Lung microvascular endothelial cell (primary cell): ENCODE measurements around the gene HPSE2. TPM values are rescaled to one million over a fixed set of nuclear protein-coding genes. Genes with fewer than 3 reads are reported as not detected.
"Not testable (repeated sequence)": the region's sequence is repeated elsewhere in the genome, so short reads cannot be mapped to it uniquely, and the experiment has no call there.

Source experiments
- DNase-seq, 2 donors: peaks; one replicate each; pipeline versions ENCODE4 v3.0.0 to v3.0.0-alpha.2; 2010; ENCODE audit warnings: low read depth in 2 of 2
- total RNA-seq: library from RNA; depleted of rRNA; stranded (reverse); fragments of >200 nt; gene quantifications from 2 replicates; pipeline ENCODE4 v1.2.1, GENCODE V29; 2014

The HPSE2 gene
- total RNA-seq, 1 donor from 2014 or later = not detected

GRCh38 chr10:98570834-98571233, 664.8 kb downstream of the HPSE2 start:
- DNase-seq = no peak

- DNase-seq = no peak
Observed at GRCh38 chr10:98569853-98570252, 665.8 kb downstream of the HPSE2 start.

GRCh38 chr10:98568551-98568950, 667.1 kb downstream of the HPSE2 start:
- DNase-seq = peak in 1 of 2 donors; percentile 26

GRCh38 chr10:98567391-98568133, 668.1 kb downstream of the HPSE2 start:
- DNase-seq = no peak

GRCh38 chr10:98563811-98564210, 671.8 kb downstream of the HPSE2 start:
- DNase-seq = peak; percentile 40 to 59

- peak; percentile 5 to 10 for DNase-seq
Observed at GRCh38 chr10:98560565-98560964, 675.1 kb downstream of the HPSE2 start.

- DNase-seq = peak; percentile 73
Observed at GRCh38 chr10:98556061-98556460, 679.6 kb downstream of the HPSE2 start.

GRCh38 chr10:98555021-98555619, 680.5 kb downstream of the HPSE2 start:
- peak; percentile 6 to 62 for DNase-seq

GRCh38 chr10:98541561-98541960, 694.1 kb downstream of the HPSE2 start:
- DNase-seq = not testable (repeated sequence)

GRCh38 chr10:98539578-98539977, 696.1 kb downstream of the HPSE2 start:
- no peak for DNase-seq

GRCh38 chr10:98538472-98538871, 697.2 kb downstream of the HPSE2 start:
- DNase-seq = no peak

GRCh38 chr10:98536551-98536950, 699.1 kb downstream of the HPSE2 start:
- DNase-seq = peak in 1 of 2 donors; percentile 22

GRCh38 chr10:98533746-98534445, 701.8 kb downstream of the HPSE2 start:
- no peak for DNase-seq

GRCh38 chr10:98533241-98533640, 702.4 kb downstream of the HPSE2 start:
- DNase-seq = no peak

GRCh38 chr10:98528805-98529183, 706.9 kb downstream of the HPSE2 start:
- DNase-seq = no peak

GRCh38 chr10:98528166-98528804, 707.4 kb downstream of the HPSE2 start:
- peak; percentile 69 to 84 for DNase-seq

GRCh38 chr10:98525969-98526368, 709.7 kb downstream of the HPSE2 start:
- no peak for DNase-seq

- peak in 1 of 2 donors; percentile 8 for DNase-seq
Observed at GRCh38 chr10:98524124-98524523, 711.5 kb downstream of the HPSE2 start.

- no peak for DNase-seq
Observed at GRCh38 chr10:98519841-98520240, 715.8 kb downstream of the HPSE2 start.

GRCh38 chr10:98517672-98518071, 718.0 kb downstream of the HPSE2 start:
- no peak for DNase-seq

- DNase-seq = no peak
Observed at GRCh38 chr10:98516352-98516751, 719.3 kb downstream of the HPSE2 start.

GRCh38 chr10:98513704-98514103, 721.9 kb downstream of the HPSE2 start:
- no peak for DNase-seq
